Stimulated activated CD8-positive, alpha-beta memory T cell treated with anti-CD3 and anti-CD28 coated beads, Interleukin-12 subunit alpha, Interleukin-12 subunit beta, amount 100 ng/mL, for 24 hours (primary cell): ENCODE data around the gene LAMTOR3.
"Not testable (repeated sequence)": the region's sequence is repeated elsewhere in the genome, so short reads cannot be mapped to it uniquely, and the experiment has no call there.

ENCODE experiments used
- DNase-seq: peaks from one replicate; pipeline ENCODE4 v3.0.0-alpha.2; 2020; ENCODE audit errors: extremely low read depth

LAMTOR3 gene

GRCh38 chr4:99830051-99830450 is 64.2 kb downstream of the LAMTOR3 start:
- DNase-seq: not testable (repeated sequence)

- no peak for DNase-seq
Measured at GRCh38 chr4:99828477-99828876, 65.8 kb downstream of the LAMTOR3 start.
